ENCODE measurements around the gene STYK1. TPM values are rescaled to one million over a fixed set of nuclear protein-coding genes. Genes with fewer than 3 reads are reported as not detected.

Gene STYK1
- total RNA-seq, 4 donors from 2014 or later, result 2.0 to 2.5 (median 2.2) TPM

DNA sequence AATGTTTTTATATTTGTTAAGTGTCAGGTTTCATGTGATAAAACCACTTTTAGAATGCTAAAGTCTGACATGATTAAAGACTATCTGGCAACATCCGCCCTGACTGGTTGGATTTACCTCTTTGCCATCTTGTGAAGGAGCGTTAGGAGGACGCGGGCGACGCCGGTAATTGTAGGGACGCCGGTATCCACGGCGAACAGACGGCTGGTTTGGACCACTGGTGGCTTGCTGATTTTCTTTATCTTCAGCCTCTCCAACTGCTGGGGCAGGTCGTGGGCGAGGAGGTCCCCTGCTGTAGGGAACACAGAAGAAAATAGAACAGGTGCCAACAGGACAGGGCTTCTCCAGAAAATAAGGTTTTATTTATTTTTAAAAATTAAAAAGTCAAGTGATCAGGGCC, 28.0 kb upstream of the STYK1 start:
- intact Hi-C loops (cut with DNase I; ENCODE audit: low total_unique reads), result no loop called here
- no peak overlapping the region for H3K4me3 ChIP-seq (ENCODE audit: low read depth, poor library complexity, severe bottlenecking)
- DNase-seq (ENCODE audit: low spot score in 2 of 2), result no peak
- WGBS, 2 donors, result 88 to 90% methylated on average over 14 of the region's 14 CpGs
- TF ChIP-seq CTCF (IDR thresholded peaks at IDR 0.05) (no peak), POLR2A (IDR thresholded peaks at IDR 0.05) (no peak)

DNA sequence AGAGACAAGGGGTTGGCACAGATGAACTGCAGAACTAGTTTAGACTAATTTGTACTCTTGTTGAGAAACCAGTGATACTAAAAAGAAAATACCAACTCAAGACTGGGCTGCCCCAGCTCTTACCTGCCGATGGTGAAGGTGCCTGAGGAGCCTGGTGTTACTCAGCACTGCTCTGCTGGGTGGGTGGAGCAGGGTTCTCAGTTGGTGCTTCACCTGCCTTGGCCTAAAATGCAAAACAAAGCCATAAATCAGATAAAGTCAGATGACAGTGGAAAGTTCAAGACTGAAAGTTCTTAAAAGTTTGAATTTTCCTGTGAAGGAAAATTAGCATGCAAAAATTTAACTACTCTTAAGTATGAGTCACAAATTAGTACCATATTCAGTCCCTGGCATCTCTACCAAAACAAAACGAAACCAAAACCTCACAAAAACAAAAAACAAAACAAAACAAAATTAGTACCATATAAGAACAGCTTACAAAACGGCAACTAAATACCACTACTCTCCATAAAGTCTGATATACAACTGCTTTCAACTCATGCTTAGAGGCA, 27.4 kb upstream of the STYK1 start:
- WGBS, 2 donors, result 32 to 41% methylated on average over 3 of the region's 3 CpGs
- H3K4me3 ChIP-seq (ENCODE audit: low read depth, poor library complexity, severe bottlenecking), result no peak overlapping the region
- no peak for TF ChIP-seq POLR2A (IDR thresholded peaks at IDR 0.05)
- no peak for DNase-seq (ENCODE audit: low spot score in 2 of 2)
- intact Hi-C loops (cut with DNase I; ENCODE audit: low total_unique reads), result no loop called here

DNA sequence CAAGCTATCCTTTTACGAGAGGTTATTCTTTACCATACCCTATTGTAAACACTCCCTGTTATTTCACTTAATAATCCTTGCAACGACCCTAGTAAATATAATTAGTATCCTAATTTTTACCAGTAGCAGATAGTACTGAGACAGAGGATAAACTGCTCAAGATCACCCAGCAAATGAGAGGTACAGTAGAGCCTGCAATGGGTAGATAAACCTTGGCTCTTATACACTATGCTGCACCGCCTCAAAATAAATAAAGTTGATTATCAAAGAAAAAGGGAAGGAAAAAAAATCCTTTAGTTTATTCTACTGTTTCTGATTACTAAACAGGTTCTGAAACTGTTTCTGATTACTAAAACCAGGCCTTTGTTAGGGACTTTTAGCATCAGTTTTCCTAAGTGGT, 26.7 kb upstream of the STYK1 start:
- H3K4me3 ChIP-seq (ENCODE audit: low read depth, poor library complexity, severe bottlenecking), result no peak overlapping the region
- no peak for DNase-seq (ENCODE audit: low spot score in 2 of 2)
- intact Hi-C loops (cut with DNase I; ENCODE audit: low total_unique reads), result no loop called here
- TF ChIP-seq CTCF (IDR thresholded peaks at IDR 0.05), result no peak
- TF ChIP-seq POLR2A (IDR thresholded peaks at IDR 0.05), result no peak
- 80 to 84% methylated on average over 3 of the region's 3 CpGs for WGBS, 2 donors

DNA sequence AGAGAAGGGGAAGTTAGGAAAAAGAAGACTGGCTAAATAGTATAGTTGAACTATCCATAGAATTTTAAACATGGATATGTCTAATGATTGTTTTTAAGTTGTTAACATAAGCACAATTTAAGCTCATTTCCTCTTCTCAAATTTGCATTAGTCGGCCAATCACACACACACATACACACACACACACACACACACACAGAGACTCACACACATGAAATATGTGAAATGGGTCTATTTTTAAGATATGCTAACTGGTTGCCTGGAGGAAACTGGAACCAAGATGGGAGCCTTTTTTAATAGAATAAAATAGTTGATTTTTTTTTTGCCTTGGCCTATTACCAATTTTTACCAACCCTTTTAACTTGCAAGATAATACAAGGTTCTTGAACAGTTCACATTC, 24.0 kb upstream of the STYK1 start:
- intact Hi-C loops (cut with DNase I; ENCODE audit: low total_unique reads), result no loop called here
- DNase-seq (ENCODE audit: low spot score in 2 of 2), result no peak
- no peak for TF ChIP-seq CTCF (IDR thresholded peaks at IDR 0.05)
- no peak for TF ChIP-seq POLR2A (IDR thresholded peaks at IDR 0.05)
- WGBS, 2 donors, result 88 to 96% methylated on average over 1 of the region's 1 CpG
- H3K4me3 ChIP-seq (ENCODE audit: low read depth, poor library complexity, severe bottlenecking), result no peak overlapping the region

DNA sequence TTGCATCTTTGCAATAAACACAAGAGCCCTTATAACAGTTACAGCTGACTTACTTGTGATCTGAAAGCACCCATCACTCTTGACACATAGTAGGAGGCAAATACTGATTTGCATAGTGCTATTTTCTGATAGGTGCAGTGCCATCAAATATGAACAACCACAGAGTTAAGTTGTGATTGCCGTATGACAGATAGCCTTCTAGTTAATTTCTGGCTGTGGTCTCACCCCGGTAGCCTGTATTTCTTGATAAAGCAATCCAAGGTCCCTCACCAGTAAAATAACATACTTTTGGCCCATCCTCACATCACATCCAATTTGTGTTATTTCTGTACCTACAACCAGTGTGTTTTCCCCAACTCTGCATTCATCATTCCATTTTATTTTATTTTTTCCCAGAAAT, 23.3 kb upstream of the STYK1 start:
- intact Hi-C loops (cut with DNase I; ENCODE audit: low total_unique reads), result no loop called here
- DNase-seq (ENCODE audit: low spot score in 2 of 2), result no peak
- TF ChIP-seq POLR2A (IDR thresholded peaks at IDR 0.05), result no peak
- no peak for TF ChIP-seq CTCF (IDR thresholded peaks at IDR 0.05)
- WGBS, 2 donors, result 89 to 97% methylated on average over 2 of the region's 2 CpGs
- no peak overlapping the region for H3K4me3 ChIP-seq (ENCODE audit: low read depth, poor library complexity, severe bottlenecking)

GRCh38 chr12:10690906-10691305, 17.1 kb upstream of the STYK1 start:
- no peak overlapping the region for H3K4me3 ChIP-seq (ENCODE audit: low read depth, poor library complexity, severe bottlenecking)
- WGBS, 2 donors, result 91 to 97% methylated on average over 2 of the region's 2 CpGs
- no peak for DNase-seq (ENCODE audit: low spot score in 2 of 2)
- no peak for TF ChIP-seq CTCF (IDR thresholded peaks at IDR 0.05)
- TF ChIP-seq POLR2A (IDR thresholded peaks at IDR 0.05), result no peak
- intact Hi-C loops (cut with DNase I; ENCODE audit: low total_unique reads), result no loop called here
